Stimulated activated CD8-positive, alpha-beta memory T cell treated with anti-CD3 and anti-CD28 coated beads, Interleukin-12 subunit alpha, Interleukin-12 subunit beta, amount 100 ng/mL, for 24 hours (primary cell): ENCODE data around the gene MTG1.
"Not testable (repeated sequence)": the region's sequence is repeated elsewhere in the genome, so short reads cannot be mapped to it uniquely, and the experiment has no call there.

ENCODE experiments used
- DNase-seq: peaks from one replicate; pipeline ENCODE4 v3.0.0-alpha.2; 2020; ENCODE audit errors: extremely low read depth

Gene MTG1

DNA sequence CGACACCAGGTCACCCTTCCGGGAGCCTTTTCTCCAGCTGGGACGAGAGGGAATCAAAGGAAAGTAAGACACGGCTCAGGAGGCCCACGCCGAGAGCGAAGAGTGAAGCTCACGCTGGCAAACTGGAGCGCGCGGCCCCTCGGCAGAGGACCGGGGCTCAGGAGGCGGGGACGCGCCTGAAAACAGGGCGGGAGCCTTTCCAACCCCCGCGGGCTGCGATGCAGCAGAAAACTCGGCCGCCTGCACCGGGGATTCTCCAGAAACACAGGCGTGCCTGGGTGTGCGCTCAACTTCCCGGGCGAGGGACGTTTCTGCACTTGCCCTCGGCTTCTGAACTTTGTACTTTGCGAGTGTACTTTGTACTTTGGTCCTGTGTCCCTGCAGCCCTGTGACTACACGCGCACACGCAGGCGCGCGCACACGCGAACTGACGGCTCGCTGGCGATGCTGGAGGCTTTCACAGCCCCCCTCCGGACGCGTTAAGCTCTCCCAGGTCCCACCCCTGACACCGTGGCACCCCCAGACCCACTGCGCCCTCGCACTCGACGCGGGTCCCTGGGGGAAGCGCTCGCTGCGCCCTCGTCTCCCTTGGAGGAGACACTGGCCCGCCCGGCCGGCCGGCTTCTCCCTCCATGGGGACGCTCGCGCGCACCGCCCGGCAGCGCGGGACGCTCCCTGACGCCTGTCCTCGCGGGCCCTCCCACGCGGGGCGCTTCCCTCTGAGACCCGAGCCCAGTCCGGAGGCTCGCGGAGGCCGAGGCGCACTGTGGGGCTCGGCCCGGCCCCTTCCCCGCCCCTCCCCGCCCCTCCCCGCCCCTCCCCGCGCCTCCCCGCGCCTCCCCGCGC lies 15.5 kb upstream of the MTG1 start:
- no peak for DNase-seq

DNA sequence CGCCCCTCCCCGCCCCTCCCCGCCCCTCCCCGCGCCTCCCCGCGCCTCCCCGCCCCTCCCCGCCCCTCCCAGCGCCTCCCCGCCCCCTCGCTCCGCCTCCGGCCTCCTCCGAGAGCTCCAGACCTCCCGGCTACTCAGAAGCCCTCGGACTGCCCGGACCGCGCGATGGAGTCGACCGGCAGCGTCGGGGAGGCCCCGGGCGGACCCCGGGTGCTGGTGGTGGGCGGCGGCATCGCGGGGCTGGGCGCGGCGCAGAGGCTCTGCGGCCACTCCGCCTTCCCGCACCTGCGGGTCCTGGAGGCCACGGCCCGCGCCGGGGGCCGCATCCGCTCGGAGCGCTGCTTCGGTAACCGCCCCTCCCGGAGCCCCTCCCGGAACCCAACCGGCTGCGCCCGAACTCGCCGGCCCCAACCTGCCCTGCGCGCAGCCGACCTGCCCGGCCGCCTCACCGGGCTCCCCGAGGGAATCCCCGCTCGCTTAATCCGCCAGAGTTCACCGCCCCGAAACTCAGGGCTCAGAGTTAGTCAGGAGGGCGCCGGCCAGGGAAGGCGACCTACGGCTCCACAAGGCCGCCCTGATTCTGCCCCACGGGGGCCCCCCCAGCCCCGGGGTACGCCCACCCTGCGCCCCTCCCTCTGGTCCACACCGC lies 14.7 kb upstream of the MTG1 start, which contains the start of gene PAOX:
Gene PAOX, plus strand, starts transcription at position 111 of the 649 bp plus-strand sequence. Its CDS starts 55 bp downstream, at position 166.
- no peak for DNase-seq

DNA sequence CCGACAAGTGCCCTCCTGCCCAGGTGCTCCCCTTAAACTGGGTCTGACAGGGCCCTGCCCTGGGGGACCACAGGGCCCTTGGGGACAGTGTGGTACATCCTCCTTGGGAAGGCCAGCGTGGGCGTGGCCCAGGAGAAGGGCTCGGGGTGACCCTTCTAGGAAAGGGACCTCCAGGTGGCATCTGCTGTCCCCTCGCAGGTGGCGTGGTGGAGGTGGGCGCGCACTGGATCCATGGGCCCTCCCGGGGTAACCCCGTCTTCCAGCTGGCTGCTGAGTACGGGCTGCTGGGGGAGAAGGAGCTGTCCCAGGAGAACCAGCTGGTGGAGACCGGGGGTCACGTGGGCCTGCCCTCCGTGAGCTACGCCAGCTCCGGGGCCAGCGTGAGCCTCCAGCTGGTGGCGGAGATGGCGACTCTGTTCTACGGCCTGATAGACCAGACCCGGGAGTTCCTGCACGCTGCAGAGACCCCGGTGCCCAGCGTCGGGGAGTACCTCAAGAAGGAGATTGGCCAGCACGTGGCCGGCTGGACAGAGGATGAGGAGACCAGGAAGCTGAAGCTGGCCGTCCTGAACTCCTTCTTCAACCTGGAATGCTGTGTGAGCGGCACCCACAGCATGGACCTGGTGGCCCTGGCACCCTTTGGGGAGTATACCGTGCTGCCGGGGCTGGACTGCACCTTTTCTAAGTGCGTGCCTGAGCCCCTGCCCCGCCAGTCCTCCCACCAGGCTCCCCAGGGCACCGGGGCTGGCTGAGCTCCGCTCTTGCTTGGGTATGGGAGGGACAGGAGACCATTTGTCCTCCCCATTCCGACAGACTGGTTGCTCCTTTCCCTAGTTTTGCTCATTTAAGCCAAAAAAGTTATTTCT lies 13.9 kb upstream of the MTG1 start:
- no peak for DNase-seq

DNA sequence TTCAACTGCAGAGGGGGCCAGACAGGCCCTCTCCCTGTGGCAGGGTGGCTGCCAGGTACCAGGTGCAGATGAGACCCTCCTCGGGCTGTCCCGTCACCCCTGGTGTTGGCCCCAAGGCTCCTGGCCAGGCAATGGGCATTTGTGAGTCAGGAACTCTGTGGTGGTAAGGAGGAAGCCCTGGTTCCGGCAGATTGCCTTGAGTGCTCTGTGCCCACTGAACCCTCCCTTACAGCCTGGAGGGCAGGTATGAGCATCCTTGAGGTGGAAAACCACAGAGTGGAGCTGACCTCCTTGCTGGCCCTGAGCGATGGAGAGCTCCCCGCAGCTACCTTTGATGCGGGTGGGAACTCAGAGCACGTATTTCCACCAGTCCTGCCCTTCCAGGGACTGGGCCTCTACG lies 12.9 kb upstream of the MTG1 start:
- no peak for DNase-seq

DNA sequence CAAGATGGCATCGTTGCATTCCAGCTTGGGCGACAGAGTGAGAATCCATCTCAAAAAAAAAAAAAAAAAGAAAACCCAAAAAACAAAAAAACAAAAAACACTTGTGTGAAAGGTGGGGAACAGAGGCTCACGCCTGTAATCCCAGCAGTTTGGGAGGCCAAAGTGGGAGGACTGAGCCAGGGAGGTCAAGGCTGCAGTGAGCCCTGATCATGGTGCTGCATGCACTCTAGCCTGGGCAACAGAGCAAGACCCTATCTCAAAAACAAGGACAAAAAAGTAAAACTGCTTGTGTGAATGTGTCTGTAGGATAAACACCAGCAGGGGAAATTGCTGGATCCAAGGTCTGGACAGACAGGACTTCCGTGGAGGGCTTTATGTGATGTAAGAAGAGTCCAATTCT lies 10.4 kb upstream of the MTG1 start:
- no peak for DNase-seq

DNA sequence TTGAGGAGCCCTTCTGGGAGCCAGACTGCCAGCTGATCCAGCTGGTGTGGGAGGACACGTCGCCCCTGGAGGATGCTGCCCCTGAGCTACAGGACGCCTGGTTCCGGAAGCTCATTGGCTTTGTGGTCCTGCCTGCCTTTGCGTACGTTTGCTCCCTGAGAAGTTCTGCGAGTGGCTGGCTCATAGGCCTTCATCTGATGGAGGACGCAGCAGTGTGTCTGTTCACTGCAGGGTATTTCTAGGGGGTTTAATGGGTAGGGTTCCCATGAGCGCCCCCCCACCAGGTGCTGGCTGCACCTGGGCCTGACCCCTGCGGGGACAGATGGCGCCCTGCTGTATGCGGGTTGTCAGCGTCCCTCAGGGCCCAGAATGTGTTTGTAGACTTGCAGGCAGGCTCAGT lies 9.9 kb upstream of the MTG1 start:
- no peak for DNase-seq

DNA sequence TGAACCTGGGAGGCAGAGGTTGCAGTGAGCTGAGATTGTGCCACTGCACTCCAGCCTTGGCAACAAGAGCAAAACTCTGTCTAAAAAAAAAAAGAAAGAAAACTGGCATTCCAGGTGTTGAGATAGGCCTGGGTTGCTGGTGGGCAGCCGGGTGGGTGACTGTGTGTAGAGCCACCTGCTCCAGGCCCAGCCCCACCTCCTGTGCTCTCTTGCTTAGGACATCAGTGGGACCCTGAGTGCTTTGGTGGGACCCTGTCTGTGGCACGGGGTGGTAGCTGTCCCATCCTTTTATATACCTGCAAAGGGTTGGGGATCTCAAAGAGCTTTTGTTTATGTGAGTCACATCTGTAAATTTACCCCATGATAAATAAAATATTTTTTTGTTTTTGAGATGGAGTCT lies 8.7 kb upstream of the MTG1 start:
- DNase-seq, result no peak

DNA sequence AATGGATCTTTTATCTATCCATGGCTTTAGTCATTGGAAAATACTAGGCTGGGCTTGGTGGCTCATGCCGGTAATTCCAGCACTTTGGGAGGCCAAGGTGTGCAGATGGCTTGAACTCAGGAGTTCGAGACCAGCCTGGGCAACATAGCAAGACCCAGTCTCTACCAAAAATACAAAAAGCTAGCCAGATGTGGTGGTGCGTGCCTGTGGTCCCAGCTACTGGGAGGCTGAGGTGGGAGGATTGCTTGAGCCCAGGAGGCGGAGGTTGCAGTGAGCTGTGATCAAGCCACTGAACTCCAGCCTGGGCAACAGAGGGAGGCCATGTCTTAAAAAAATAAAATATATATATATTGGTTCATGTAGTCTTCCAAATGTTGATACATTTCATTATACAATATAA lies 7.0 kb upstream of the MTG1 start:
- not testable (repeated sequence) for DNase-seq

DNA sequence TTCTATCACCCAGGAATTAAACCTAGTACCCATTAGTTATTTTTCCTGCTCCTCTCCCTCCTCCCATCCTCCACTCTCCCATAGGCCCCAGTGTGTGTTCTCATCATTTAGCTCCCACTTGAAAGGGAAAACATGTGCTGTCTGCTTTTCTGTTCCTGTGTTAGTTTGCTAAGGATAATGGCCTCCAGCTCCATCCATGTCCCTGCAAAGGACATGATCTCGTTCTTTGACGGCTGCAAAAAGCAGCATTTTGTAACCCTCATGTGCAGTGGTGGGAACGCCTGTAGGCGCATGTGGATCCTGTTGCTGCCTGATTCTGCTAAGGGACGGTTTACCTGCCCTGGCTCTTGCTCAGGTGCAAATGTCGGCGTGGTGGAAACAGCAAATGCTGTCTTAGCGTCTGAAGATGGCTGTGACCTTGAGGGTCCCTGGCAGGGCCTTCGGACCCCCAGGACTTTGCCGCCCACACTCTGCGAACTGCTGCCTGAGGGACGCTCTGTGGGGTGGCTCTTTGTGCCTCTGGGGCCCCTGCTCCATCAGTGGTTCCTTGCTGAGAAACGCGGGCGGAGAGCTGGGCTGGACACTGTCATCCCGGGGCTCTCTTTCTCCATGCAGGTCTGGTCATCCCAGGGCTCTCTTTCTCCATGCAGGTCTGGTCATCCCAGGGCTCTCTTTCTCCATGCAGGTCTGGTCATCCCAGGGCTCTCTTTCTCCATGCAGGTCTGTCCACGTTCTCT lies 5.6 kb upstream of the MTG1 start:
- DNase-seq, result no peak

DNA sequence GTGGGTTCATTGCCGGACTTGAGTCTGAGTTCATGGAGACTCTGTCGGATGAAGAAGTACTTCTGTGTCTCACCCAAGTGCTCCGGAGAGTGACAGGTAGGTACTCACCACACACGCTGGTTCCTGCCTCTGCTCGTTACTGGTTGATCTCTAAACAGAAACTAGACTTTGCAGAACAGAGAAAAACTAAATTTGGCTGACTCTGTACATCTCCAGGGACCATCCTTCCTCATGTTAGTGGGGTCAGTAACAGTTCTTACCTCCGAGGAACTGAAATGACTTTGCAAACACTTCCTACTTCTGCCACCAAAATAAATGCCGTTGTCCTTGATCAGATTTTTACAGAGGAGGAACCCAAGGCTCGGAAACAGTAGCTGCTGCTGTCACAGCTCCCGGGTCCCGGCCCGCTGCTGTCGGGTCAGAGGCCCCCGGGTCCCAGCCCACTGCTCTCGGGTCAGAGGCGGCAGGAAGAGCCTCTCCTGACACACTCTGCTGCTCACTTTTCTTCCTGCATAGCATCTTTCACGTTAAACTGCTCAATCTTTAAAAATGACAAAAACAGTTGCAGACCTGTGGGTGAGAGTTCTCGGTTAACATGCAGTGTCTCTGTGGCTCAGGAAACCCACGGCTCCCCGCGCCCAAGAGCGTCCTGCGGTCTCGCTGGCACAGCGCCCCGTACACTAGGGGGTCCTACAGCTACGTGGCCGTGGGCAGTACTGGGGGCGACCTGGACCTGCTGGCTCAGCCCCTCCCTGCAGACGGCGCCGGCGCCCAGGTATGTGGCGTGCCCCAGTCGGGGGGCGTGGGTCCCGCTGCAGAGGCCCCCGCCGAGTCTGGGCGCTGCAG lies 4.8 kb upstream of the MTG1 start:
- DNase-seq, result no peak

DNA sequence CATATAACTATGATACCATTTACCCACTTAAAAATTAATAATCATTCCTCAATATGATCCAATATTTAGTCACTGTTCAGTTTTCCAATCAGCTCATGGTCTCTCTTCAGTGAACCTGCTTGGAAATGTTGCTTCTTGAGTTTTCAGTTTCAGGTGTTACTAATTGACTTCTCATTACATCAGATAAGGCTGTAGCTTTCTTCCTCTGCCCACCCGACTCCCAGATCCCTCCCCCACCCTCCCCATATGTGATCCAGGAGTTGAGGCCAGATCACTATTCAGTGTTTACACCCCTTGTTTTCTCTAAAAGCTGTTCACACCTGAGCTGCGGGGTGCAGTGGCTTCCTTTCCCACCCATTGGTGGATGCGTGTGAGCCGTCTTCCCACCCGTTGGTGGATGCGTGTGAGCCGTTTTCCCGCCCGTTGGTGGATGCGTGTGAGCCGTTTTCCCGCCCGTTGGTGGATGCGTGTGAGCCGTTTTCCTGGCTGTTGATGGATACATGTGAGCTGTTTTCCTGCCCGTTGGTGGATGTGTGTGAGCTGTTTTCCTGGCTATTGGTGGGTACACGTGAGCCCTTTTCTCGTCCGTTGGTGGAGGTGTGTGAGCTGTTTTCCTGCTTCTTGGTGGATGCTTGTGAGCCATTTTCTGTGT lies 3.2 kb upstream of the MTG1 start:
- DNase-seq, result no peak

DNA sequence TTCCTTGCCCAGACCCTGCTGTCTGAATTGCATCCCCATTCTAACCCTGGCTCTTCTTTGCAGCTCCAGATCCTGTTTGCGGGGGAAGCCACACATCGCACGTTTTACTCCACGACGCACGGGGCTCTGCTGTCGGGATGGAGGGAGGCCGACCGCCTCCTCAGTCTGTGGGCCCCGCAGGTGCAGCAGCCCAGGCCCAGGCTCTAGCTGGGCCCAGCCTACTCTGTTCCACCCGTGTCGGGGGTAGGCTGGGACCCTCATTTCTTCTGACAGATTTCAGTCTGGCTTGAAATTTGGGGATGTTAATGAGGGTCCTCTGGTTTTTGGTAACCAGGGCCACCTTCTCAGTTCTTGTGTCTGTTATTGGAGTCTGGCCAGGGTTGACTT lies 2.7 kb upstream of the MTG1 start:
- no peak for DNase-seq

DNA sequence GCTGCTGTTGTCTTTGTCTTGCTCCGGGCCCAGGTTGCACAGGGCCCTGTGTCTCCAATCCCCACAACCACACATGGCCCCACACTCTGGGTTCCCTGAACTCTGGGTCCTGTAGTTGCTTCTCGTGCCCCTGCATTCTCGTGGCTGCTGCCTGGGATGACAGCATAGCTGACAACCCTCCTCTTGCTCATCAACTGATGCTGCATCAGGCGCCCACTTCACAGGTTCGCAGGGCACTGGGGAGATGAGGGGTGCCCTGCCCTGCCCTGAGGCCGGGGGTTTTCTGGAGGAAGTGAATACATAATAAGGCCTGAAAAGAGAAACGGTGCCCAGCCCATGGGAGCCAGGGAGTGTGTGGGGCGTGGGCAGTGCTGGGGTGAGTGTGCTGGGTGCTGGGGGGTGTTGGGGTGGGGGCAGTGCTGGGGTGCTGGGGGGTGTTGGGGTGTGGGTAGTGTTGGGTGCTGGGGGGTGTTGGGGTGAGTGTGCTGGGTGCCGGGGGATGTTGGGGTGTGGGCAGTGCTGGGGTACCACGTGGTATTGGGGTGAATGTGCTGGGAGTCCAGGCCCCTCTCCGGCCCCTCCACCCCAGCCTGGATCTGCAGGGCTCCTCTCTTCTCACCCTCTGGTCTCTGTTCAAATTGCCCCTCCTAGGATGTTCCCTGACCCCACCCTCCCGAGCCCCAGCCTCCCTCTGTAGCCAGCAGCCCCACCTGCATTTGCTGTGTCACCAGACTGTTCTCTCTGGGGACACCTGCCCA lies 2.0 kb upstream of the MTG1 start:
- DNase-seq, result no peak

DNA sequence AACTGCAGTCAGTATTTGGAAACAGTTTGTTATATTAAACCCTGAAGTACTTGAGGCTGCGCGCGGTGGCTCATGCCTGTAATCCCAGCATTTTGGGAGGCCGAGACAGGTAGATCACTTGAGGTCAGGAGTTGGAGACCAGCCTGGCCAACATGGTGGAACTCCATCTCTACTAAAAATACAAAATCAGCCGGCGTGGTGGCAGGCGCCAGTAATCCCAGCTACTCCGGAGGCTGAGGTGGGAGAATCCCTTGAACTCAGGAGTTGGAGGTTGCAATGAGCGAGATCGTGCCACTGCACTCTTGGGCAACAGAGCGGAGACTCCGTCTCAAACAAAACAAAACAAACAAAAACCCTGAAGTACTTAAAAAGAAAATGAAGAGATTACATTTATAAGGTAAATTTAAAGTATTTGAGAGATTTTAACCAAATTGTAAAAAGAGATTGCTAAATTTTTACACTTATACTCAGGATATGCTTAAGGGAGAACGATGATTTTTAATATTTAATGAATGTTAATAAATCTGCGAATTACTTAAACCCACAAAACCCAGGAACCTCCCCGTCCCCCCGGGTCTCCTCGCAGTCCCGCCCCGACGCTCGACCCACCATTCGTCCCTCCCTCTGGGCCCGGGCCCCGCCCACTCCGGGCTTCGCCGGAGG lies 425 bp upstream of the MTG1 start:
- no peak for DNase-seq

DNA sequence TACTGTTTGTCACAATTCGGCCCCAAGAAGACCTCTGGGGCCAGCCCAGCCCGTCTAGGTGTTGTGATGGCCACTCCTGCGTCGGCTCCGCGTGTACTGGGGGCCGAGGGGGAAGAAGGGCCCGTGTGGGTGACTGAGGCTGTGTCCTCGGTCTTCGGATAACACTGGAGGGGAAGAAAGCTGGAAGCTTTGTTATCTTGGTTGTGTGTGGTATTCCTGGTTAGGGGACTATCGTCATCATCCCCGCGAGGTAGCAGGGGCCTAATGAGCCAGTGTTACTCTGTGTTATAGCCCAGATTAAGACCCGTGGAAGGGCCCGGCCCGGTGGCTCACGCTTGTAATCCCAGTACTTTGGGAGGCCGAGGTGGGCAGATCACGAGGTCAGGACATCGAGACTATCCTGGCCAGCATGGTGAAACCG lies 854 bp downstream of the MTG1 start:
- no peak for DNase-seq

DNA sequence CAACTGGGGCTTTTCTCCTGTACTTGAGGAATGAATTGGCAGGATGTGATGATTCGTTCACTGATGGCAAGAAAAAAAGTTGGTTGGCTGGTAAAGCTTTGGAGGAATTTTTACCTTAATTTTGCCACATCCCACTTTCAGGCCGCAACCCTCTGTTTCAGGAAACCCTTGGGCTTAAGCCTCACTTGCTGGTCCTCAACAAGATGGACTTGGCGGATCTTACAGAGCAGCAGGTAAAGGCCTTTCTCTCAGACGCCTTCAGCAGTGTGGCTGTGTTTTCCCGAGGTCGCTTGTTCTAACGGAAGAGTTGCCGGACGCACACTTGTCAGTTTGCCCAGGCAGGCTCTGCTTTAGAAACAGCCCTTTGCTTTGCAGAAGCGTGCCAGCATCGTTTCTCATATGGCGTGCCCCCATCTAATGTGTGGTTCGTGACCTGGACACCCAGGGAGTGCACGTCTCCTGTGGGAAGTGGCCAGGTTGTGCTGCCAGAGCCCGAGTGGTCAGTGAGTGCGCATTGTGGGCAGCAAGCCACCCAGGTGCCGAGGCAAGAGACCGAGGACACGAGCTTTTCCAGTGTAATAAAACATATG lies 2.2 kb downstream of the MTG1 start:
- DNase-seq, result no peak

DNA sequence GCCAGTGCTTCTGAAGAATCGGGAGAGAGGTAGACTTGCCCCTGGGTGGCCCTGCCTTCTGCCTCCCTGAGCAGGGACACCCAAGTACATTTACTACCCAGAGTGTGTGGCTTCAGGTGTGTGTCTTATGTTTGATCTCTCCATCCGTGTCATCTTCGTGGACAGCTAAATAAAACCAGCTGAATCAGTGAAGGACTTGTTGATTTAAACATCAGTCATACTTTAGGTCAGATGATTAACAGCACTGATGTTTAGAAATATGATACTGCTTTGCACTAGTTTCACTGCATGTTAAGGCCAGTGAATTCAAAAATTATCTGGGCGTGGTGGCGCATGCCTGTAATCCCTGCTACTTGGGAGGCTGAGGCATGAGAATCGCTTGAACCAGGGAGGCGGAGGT lies 4.0 kb downstream of the MTG1 start:
- DNase-seq, result no peak

DNA sequence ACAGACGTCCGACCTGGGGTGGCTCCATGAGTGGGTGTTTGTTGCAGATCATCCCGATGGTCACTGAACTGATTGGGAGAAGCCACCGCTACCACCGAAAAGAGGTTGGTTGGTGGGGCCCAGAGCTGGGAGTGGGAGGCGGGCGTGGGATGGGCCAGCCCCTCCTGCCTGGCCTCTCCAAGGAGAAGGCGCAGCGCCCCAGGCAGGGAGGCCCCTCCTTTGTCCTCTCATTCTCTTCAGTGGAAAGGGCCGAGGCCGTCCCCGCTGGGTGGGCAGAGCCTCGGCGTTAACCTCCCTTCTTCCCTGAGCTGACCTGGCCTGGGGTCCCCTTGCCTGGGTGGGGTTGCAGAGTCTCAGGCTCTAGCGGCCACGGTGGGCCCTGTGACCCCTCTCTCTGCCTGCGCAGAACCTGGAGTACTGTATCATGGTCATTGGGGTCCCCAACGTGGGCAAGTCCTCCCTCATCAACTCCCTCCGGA lies 5.2 kb downstream of the MTG1 start:
- DNase-seq, result no peak
